ENCODE results near the gene DIPK1C. TPM values are rescaled to one million over a fixed set of nuclear protein-coding genes. Genes with fewer than 3 reads are reported as not detected.
A peak's percentile ranks its signal among the peaks of the same experiment; 100 is the strongest.

DIPK1C gene
- total and polyA plus RNA-seq, 2 experiments from 2014 or later: 0.28 to 0.40 TPM

DNA sequence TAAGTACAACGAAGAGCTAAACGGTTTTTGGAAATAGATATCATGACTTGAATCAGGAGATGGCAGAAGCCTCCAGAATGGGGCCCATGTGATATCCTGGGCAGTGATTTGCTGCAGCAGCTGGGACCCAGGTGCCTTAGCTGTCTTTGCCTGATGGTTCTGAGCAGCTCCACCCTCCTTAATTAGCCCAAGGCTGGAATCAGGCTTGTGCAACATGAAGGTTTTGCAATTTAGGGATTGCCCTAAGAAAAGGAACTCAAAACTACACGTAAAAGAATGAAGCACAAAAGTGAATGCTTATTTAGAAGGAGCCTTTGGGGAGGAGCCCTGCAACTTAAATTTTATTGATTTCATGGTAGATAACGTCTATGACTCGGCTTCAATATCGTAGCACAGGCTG is 21.8 kb upstream of the DIPK1C start:
- Histone ChIP-seq H3K4me2 (no peak overlapping the region), H4K20me1 (ENCODE audit: insufficient read depth, poor library complexity, severe bottlenecking) (no peaks in the 10 kb centered on the region), H3K79me2 (no peaks in the 10 kb centered on the region), H3K9me2 (replicated peaks; ENCODE audit: insufficient read depth) (no peaks in the 10 kb centered on the region), H3K27ac (no peak overlapping the region), H3K4me3 (no peak overlapping the region), H3K4me1 (ENCODE audit: insufficient read depth) (peaks cover 9% of the 10 kb centered on the region), H3K36me3 (replicated peaks; ENCODE audit: insufficient read depth, low read depth) (no peaks in the 10 kb centered on the region), H3K27me3 (no peaks in the 10 kb centered on the region), H2AFZ (no peak overlapping the region), H3K9me3 (ENCODE audit: low read depth) (no peaks in the 10 kb centered on the region)
- WGBS (ENCODE audit: low lambda C conversion rate, missing lambda C conversion rate): 85% methylated on average over 6 of the region's 6 CpGs
- DNase-seq (ENCODE audit: low spot score): no peak
- TF ChIP-seq, protein P1, sequence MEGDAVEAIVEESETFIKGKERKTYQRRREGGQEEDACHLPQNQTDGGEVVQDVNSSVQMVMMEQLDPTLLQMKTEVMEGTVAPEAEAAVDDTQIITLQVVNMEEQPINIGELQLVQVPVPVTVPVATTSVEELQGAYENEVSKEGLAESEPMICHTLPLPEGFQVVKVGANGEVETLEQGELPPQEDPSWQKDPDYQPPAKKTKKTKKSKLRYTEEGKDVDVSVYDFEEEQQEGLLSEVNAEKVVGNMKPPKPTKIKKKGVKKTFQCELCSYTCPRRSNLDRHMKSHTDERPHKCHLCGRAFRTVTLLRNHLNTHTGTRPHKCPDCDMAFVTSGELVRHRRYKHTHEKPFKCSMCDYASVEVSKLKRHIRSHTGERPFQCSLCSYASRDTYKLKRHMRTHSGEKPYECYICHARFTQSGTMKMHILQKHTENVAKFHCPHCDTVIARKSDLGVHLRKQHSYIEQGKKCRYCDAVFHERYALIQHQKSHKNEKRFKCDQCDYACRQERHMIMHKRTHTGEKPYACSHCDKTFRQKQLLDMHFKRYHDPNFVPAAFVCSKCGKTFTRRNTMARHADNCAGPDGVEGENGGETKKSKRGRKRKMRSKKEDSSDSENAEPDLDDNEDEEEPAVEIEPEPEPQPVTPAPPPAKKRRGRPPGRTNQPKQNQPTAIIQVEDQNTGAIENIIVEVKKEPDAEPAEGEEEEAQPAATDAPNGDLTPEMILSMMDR (IDR thresholded peaks at IDR 0.05; ENCODE audit: poor library complexity): no peak
- no peak for TF ChIP-seq EZH2 (IDR thresholded peaks at IDR 0.05; ENCODE audit: borderline replicate concordance)
- no peak for TF ChIP-seq EZH2phosphoT487 (IDR thresholded peaks at IDR 0.05; ENCODE audit: low read depth, severe bottlenecking, unreplicated experiment)

DNA sequence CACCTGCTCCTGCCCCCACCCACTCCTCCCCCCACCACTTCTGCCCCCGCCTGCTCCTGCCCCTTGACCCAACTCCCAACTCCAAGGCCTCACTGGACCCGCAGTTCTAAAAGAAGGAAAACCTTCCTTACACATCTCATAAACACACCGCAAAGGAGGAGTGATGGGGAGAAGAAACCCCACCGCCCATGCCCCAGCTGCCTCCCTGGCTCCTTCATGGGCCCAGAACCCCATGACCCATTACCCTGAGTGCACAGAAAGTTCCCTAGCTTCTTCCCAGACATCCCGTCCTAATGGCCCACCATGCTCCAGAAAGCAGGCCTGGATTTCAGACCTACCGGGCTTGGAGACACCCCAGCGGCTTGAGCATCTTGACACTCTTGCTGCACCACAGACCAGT is 21.2 kb upstream of the DIPK1C start:
- no peak for DNase-seq (ENCODE audit: low spot score)
- Histone ChIP-seq H3K4me3 (no peak overlapping the region), H4K20me1 (ENCODE audit: insufficient read depth, poor library complexity, severe bottlenecking) (no peaks in the 10 kb centered on the region), H3K27ac (no peak overlapping the region), H3K27me3 (no peaks in the 10 kb centered on the region), H3K9me3 (ENCODE audit: low read depth) (no peaks in the 10 kb centered on the region), H3K9me2 (replicated peaks; ENCODE audit: insufficient read depth) (no peaks in the 10 kb centered on the region), H2AFZ (no peak overlapping the region), H3K36me3 (replicated peaks; ENCODE audit: insufficient read depth, low read depth) (no peaks in the 10 kb centered on the region), H3K4me2 (no peak overlapping the region), H3K79me2 (no peaks in the 10 kb centered on the region), H3K4me1 (ENCODE audit: insufficient read depth) (peaks cover 9% of the 10 kb centered on the region)
- WGBS (ENCODE audit: low lambda C conversion rate, missing lambda C conversion rate): 96% methylated on average over 7 of the region's 7 CpGs
- TF ChIP-seq EZH2 (IDR thresholded peaks at IDR 0.05; ENCODE audit: borderline replicate concordance): no peak
- no peak for TF ChIP-seq EZH2phosphoT487 (IDR thresholded peaks at IDR 0.05; ENCODE audit: low read depth, severe bottlenecking, unreplicated experiment)
- TF ChIP-seq, protein P1 (IDR thresholded peaks at IDR 0.05; ENCODE audit: poor library complexity): no peak

DNA sequence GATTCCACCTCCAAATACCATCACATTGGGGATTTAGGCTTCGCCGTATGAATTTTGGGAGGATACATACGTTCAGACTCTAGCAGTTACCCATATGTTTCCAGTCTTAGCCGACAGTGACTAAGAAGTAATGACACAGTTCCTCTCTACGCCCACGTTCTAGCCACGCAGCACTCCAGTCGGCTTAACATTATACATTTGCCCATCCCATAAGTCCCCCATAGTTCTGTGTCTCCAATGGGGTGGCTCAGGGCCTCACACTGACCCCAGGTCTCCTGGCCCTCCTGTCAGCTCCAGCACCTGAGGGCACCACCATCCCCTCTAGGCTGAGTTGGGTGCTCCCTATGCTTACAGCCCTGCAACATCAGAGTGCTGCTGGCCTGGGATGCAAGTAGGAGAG is 20.7 kb upstream of the DIPK1C start:
- H3K27ac ChIP-seq: no peak overlapping the region
- no peaks in the 10 kb centered on the region for H3K36me3 ChIP-seq (replicated peaks; ENCODE audit: insufficient read depth, low read depth)
- H3K27me3 ChIP-seq: no peaks in the 10 kb centered on the region
- WGBS (ENCODE audit: low lambda C conversion rate, missing lambda C conversion rate): 93% methylated on average over 8 of the region's 8 CpGs
- no peak overlapping the region for H3K4me3 ChIP-seq
- H3K4me1 ChIP-seq (ENCODE audit: insufficient read depth): peaks cover 9% of the 10 kb centered on the region
- H3K9me3 ChIP-seq (ENCODE audit: low read depth): no peaks in the 10 kb centered on the region
- H2AFZ ChIP-seq: no peak overlapping the region
- no peaks in the 10 kb centered on the region for H4K20me1 ChIP-seq (ENCODE audit: insufficient read depth, poor library complexity, severe bottlenecking)
- H3K79me2 ChIP-seq: no peaks in the 10 kb centered on the region
- no peak for DNase-seq (ENCODE audit: low spot score)
- TF ChIP-seq, protein P1 (IDR thresholded peaks at IDR 0.05; ENCODE audit: poor library complexity): no peak
- no peak for TF ChIP-seq EZH2phosphoT487 (IDR thresholded peaks at IDR 0.05; ENCODE audit: low read depth, severe bottlenecking, unreplicated experiment)
- TF ChIP-seq EZH2 (IDR thresholded peaks at IDR 0.05; ENCODE audit: borderline replicate concordance): no peak
- H3K9me2 ChIP-seq (replicated peaks; ENCODE audit: insufficient read depth): no peaks in the 10 kb centered on the region
- H3K4me2 ChIP-seq: no peak overlapping the region

DNA sequence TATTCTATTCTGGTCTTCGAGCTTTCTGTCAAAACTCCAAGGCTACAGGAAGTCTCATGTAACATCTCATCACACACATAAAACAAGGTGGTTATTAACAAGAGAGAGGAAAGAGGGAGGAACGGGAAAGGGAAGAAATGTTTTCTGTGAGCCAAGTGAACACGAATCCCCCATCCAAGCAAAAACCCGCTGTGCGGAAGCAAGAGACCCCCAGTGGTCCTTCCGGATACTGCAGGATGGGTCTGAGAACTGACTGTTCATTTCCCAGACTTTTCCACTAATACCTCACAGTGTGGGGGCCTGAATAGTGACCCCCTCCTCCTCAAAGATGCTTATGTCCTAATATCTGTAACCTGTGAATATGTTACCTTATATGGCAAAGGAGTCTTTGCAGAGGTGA is 19.0 kb upstream of the DIPK1C start:
- Histone ChIP-seq H3K9me3 (ENCODE audit: low read depth) (no peaks in the 10 kb centered on the region), H2AFZ (no peak overlapping the region), H3K9me2 (replicated peaks; ENCODE audit: insufficient read depth) (no peaks in the 10 kb centered on the region), H4K20me1 (ENCODE audit: insufficient read depth, poor library complexity, severe bottlenecking) (no peaks in the 10 kb centered on the region), H3K27me3 (no peaks in the 10 kb centered on the region), H3K79me2 (no peaks in the 10 kb centered on the region), H3K4me2 (no peak overlapping the region), H3K27ac (no peak overlapping the region), H3K4me1 (ENCODE audit: insufficient read depth) (peaks cover 9% of the 10 kb centered on the region), H3K36me3 (replicated peaks; ENCODE audit: insufficient read depth, low read depth) (no peaks in the 10 kb centered on the region), H3K4me3 (no peak overlapping the region)
- TF ChIP-seq EZH2 (IDR thresholded peaks at IDR 0.05; ENCODE audit: borderline replicate concordance): no peak
- no peak for TF ChIP-seq EZH2phosphoT487 (IDR thresholded peaks at IDR 0.05; ENCODE audit: low read depth, severe bottlenecking, unreplicated experiment)
- TF ChIP-seq, protein P1 (IDR thresholded peaks at IDR 0.05; ENCODE audit: poor library complexity): peak; percentile 57
- whole genome bisulfite sequencing (ENCODE audit: low lambda C conversion rate, missing lambda C conversion rate): 28% methylated on average over 6 of the region's 6 CpGs
- DNase-seq (ENCODE audit: low spot score): peak; percentile 61

Data from hepatocyte (in vitro differentiated cells).